22Rv1 (cell line): ENCODE data around the gene TNFRSF21.

ENCODE experiments used
- H3K27ac ChIP-seq: fragments of 450-650 bp; 2 replicates; pipeline ENCODE4 v1.5.1; 2017
- ZFX ChIP-seq: fragments of 450-650 bp; IDR thresholded peaks from 2 replicates; pipeline ENCODE4 v1.6.1; 2017; ENCODE audit warnings: antibody characterized with exemption, borderline replicate concordance
- TF ChIP-seq, protein P1 (sequence below): fragments of 450-650 bp; IDR thresholded peaks from 2 replicates; pipeline ENCODE4 v1.5.1; 2017; ENCODE audit warnings: mild to moderate bottlenecking

The TNFRSF21 gene

DNA sequence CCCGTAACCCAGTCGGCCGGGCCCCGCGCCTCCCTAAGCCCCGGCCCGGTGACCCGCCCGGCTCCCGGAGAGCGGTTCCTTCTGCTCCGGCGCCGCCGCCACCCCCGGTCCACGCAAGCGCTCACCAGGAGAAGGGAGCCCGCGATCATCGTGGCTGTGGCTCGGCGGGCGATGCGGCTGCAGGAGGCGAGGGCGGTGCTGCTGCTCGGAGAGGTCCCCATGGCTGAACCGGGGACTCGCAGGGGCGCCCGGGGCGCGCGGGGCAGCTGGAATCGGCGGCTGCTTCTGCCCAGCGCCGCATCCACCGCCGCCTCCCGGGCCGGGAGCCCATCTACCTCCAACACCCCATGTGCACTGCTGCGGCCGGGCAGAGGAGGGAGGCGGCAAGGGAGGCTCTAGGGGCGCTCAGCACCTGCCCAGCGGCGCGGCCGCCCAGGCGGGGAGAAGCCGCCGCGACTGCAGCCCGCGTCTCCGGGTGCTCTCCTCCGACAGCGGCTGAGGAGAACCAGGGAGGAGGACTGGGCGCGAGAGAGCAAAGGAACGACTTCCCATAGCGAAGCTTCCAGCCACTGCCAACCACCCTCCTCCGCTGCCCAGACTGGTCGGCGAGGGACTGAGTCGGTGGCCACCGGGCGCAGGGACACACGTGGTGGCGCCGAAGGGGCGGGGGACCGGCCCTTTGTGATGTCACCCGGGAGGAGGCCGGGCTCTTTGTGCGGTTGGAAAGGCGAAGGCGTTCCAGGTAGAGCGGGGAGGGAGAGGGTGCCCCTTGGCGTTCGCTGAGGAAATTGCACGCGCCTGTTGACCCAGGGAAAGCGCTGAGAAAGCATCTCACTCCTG, at the start of gene TNFRSF21:
TSS of gene TNFRSF21 (minus strand) at position 615 of the 840 bp plus-strand sequence. CDS start at position 221, 394 bp downstream.
- no peak for TF ChIP-seq ZFX
- TF ChIP-seq, protein P1, sequence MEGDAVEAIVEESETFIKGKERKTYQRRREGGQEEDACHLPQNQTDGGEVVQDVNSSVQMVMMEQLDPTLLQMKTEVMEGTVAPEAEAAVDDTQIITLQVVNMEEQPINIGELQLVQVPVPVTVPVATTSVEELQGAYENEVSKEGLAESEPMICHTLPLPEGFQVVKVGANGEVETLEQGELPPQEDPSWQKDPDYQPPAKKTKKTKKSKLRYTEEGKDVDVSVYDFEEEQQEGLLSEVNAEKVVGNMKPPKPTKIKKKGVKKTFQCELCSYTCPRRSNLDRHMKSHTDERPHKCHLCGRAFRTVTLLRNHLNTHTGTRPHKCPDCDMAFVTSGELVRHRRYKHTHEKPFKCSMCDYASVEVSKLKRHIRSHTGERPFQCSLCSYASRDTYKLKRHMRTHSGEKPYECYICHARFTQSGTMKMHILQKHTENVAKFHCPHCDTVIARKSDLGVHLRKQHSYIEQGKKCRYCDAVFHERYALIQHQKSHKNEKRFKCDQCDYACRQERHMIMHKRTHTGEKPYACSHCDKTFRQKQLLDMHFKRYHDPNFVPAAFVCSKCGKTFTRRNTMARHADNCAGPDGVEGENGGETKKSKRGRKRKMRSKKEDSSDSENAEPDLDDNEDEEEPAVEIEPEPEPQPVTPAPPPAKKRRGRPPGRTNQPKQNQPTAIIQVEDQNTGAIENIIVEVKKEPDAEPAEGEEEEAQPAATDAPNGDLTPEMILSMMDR = peak; percentile 95
- peak within 1 kb of the TSS; percentile 83 for H3K27ac ChIP-seq

GRCh38 chr6:47358440-47359225, 48.9 kb upstream of the TNFRSF21 start:
- H3K27ac ChIP-seq = no peak overlapping the region
- TF ChIP-seq ZFX = no peak
- TF ChIP-seq, protein P1 = no peak

DNA sequence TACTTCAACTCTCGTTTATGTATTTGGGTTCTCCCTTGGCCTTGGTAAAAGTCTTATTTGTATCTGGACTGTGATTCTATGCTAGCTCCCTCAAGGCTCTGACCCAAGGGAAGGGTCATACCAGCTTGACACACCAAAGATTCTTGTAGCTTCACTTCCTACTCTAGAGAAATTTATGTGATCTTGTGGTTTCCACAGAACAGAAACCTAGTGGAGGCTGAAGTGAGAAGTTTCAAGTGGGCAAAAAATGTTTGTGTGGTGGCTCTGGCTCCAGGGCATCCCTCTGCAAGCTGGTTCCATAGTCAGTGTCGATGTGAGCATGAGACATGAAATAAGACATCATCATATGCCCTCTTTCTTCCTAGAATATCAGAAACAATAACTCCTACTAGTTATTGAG, 48.1 kb upstream of the TNFRSF21 start:
- H3K27ac ChIP-seq = no peak overlapping the region
- TF ChIP-seq, protein P1 = no peak
- no peak for TF ChIP-seq ZFX

GRCh38 chr6:47355496-47355895, 45.8 kb upstream of the TNFRSF21 start:
- TF ChIP-seq, protein P1 = no peak
- no peak for TF ChIP-seq ZFX
- no peak overlapping the region for H3K27ac ChIP-seq

- TF ChIP-seq, protein P1 = no peak
- no peak for TF ChIP-seq ZFX
- no peak overlapping the region for H3K27ac ChIP-seq
Observed at GRCh38 chr6:47353871-47354270, 44.2 kb upstream of the TNFRSF21 start.

DNA sequence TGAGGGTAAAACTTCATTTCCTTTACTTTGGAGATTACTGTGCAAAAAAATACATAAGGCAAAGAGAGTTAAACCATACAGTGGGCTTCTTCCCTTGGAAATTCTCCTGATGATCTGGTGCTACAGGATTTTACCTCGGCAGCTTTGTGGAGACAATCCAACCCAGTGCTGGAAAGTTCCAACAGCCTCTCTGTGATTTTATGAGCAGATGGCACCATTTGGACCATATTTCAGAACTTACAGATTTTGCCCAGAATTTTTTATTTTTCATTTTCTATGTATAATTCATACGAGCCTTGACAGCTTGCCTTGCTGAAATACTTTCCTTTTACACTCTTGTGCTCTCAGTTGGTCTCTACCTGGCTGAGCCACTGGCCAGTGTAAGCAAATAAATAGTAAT, 43.3 kb upstream of the TNFRSF21 start:
- H3K27ac ChIP-seq = no peak overlapping the region
- TF ChIP-seq, protein P1 = no peak
- no peak for TF ChIP-seq ZFX
